Measurements from ENCODE around the gene MCTP2.

Gene MCTP2

GRCh38 chr15:94397337-94397736, 166.0 kb downstream of the MCTP2 start:
- TF ChIP-seq CTCF (IDR thresholded peaks at IDR 0.05; ENCODE audit: control insufficient read depth, insufficient read depth, low read depth, low read length, missing control alignments) = no peak
- no peak overlapping the region for H3K4me3 ChIP-seq (ENCODE audit: control insufficient read depth, low read depth, low read length)
- no peak for DNase-seq (ENCODE audit: low read depth)

GRCh38 chr15:94398001-94398400, 166.6 kb downstream of the MCTP2 start:
- DNase-seq (ENCODE audit: low read depth) = no peak
- H3K4me3 ChIP-seq (ENCODE audit: control insufficient read depth, low read depth, low read length) = no peak overlapping the region
- TF ChIP-seq CTCF (IDR thresholded peaks at IDR 0.05; ENCODE audit: control insufficient read depth, insufficient read depth, low read depth, low read length, missing control alignments) = no peak

- H3K4me3 ChIP-seq (ENCODE audit: control insufficient read depth, low read depth, low read length) = no peak overlapping the region
- TF ChIP-seq CTCF (IDR thresholded peaks at IDR 0.05; ENCODE audit: control insufficient read depth, insufficient read depth, low read depth, low read length, missing control alignments) = no peak
- no peak for DNase-seq (ENCODE audit: low read depth)
Measured at GRCh38 chr15:94400526-94401298, 169.4 kb downstream of the MCTP2 start.

- no peak for TF ChIP-seq CTCF (IDR thresholded peaks at IDR 0.05; ENCODE audit: control insufficient read depth, insufficient read depth, low read depth, low read length, missing control alignments)
- no peak overlapping the region for H3K4me3 ChIP-seq (ENCODE audit: control insufficient read depth, low read depth, low read length)
- DNase-seq (ENCODE audit: low read depth) = no peak
Measured at GRCh38 chr15:94403331-94403730, 172.0 kb downstream of the MCTP2 start.

- H3K4me3 ChIP-seq (ENCODE audit: control insufficient read depth, low read depth, low read length) = no peak overlapping the region
- no peak for TF ChIP-seq CTCF (IDR thresholded peaks at IDR 0.05; ENCODE audit: control insufficient read depth, insufficient read depth, low read depth, low read length, missing control alignments)
- no peak for DNase-seq (ENCODE audit: low read depth)
Measured at GRCh38 chr15:94404733-94405283, 173.4 kb downstream of the MCTP2 start.

GRCh38 chr15:94411285-94411684, 179.9 kb downstream of the MCTP2 start:
- no peak overlapping the region for H3K4me3 ChIP-seq (ENCODE audit: control insufficient read depth, low read depth, low read length)
- no peak for DNase-seq (ENCODE audit: low read depth)
- TF ChIP-seq CTCF (IDR thresholded peaks at IDR 0.05; ENCODE audit: control insufficient read depth, insufficient read depth, low read depth, low read length, missing control alignments) = no peak

Data from AG09309 (cell line).